GM23248 (cell line): ENCODE measurements around the gene LARP4B. TPM values are rescaled to one million over a fixed set of nuclear protein-coding genes. Genes with fewer than 3 reads are reported as not detected.

Experiments
- DNase-seq: peaks from one replicate; pipeline ENCODE4 v3.0.0-alpha.2; 2015
- H2AFZ ChIP-seq: fragments of 200-600 bp; sonication (generic); 2 replicates; pipeline ENCODE4 v1.6.1; 2016; ENCODE audit warnings: antibody characterized with exemption
- H3F3A ChIP-seq: fragments of 200-600 bp; sonication (generic); 2 replicates; pipeline ENCODE4 v1.6.1; 2016; ENCODE audit warnings: mild to moderate bottlenecking, antibody characterized with exemption, mixed run types; ENCODE audit not compliant: insufficient read depth
- H3K27ac ChIP-seq: fragments of 200-600 bp; sonication (generic); 2 replicates; pipeline ENCODE4 v1.5.1; 2016; ENCODE audit warnings: mild to moderate bottlenecking
- H3K27me3 ChIP-seq: fragments of 200-600 bp; sonication (generic); replicated peaks from 2 replicates; pipeline ENCODE4 v1.6.1; 2016; ENCODE audit warnings: mild to moderate bottlenecking; ENCODE audit not compliant: insufficient read depth
- H3K36me3 ChIP-seq: fragments of 200-600 bp; sonication (generic); 2 replicates; pipeline ENCODE4 v1.6.1; 2016; ENCODE audit warnings: low read depth, mild to moderate bottlenecking
- H3K4me1 ChIP-seq: fragments of 200-600 bp; sonication (generic); 2 replicates; pipeline ENCODE4 v1.6.1; 2016; ENCODE audit warnings: mild to moderate bottlenecking; ENCODE audit not compliant: insufficient read depth
- H3K4me2 ChIP-seq: fragments of 200-600 bp; sonication (generic); one replicate; pipeline ENCODE4 v1.6.1; 2016; ENCODE audit warnings: mild to moderate bottlenecking; ENCODE audit not compliant: unreplicated experiment
- H3K4me3 ChIP-seq: fragments of 200-600 bp; sonication (generic); 2 replicates; pipeline ENCODE4 v1.5.1; 2016; ENCODE audit warnings: mild to moderate bottlenecking
- H3K79me2 ChIP-seq: fragments of 200-600 bp; sonication (generic); 2 replicates; pipeline ENCODE4 v1.6.1; 2016; ENCODE audit warnings: mild to moderate bottlenecking; ENCODE audit not compliant: insufficient read depth
- H3K9ac ChIP-seq: fragments of 200-600 bp; sonication (generic); 2 replicates; pipeline ENCODE4 v1.6.1; 2016; ENCODE audit warnings: mild to moderate bottlenecking
- H3K9me2 ChIP-seq: fragments of 200-600 bp; sonication (generic); 2 replicates; pipeline ENCODE4 v1.6.1; 2016; ENCODE audit warnings: mixed run types, mild to moderate bottlenecking, moderate library complexity; ENCODE audit not compliant: insufficient read depth
- H3K9me3 ChIP-seq: fragments of 200-600 bp; sonication (generic); one replicate; pipeline ENCODE4 v1.6.1; 2017; ENCODE audit warnings: low read depth
- H4K20me1 ChIP-seq: fragments of 200-600 bp; sonication (generic); 2 replicates; pipeline ENCODE4 v1.6.0; 2016; ENCODE audit not compliant: insufficient read depth
- EZH2 ChIP-seq: fragments of 200-600 bp; sonication (generic); IDR thresholded peaks from 2 replicates; pipeline ENCODE4 v1.6.1; 2018; ENCODE audit warnings: antibody characterized with exemption, mild to moderate bottlenecking; ENCODE audit not compliant: insufficient read depth, poor library complexity, severe bottlenecking
- EZH2phosphoT487 ChIP-seq: fragments of 200-600 bp; sonication (generic); IDR thresholded peaks from 2 replicates; pipeline ENCODE4 v1.6.1; 2018; ENCODE audit warnings: antibody characterized with exemption, moderate library complexity, mild to moderate bottlenecking, low read depth; ENCODE audit not compliant: insufficient read depth
- WGBS, 2 experiments: methylation state at CpG; one replicate each; pipeline ENCODE4 v1.1.6; 2015 to 2017; ENCODE audit warnings: low lambda C conversion rate in 2 of 2, low coverage in 1 of 2; ENCODE audit errors: missing lambda C conversion rate in 2 of 2; 5-methylcytosine and 5-hydroxymethylcytosine counted together
- in situ Hi-C: fragments of 300-500 bp; cut with MboI; formaldehyde crosslinking; loops from 2 replicates; pipeline ENCODE4 v1.15.0; 2020
- polyA plus RNA-seq: library from polyadenylated mRNA; unstranded; fragments of >200 nt; fragmentation: Nextera tagmentation; extraction: Ambion mirVana; gene quantifications from 2 replicates; pipeline ENCODE4 v1.2.1, GENCODE V29; 2016
- total RNA-seq: library from RNA; depleted of rRNA; stranded (reverse); fragments of >200 nt; shearing (Covaris generic); gene quantifications from 2 replicates; pipeline ENCODE4 v1.2.3, GENCODE V29; 2014; rRNA removed

LARP4B gene
- 30.8 and 31.9 TPM in 2 replicates for total RNA-seq
- 20.5 and 20.7 TPM in 2 replicates for polyA plus RNA-seq

GRCh38 chr10:931326-932318, at the start of gene LARP4B:
LARP4B (minus strand) TSS chr10:931705; CDS start chr10:885721, 45,984 bp downstream.
- DNase-seq, result peak; percentile 99
- no peak for TF ChIP-seq EZH2
- no peak for TF ChIP-seq EZH2phosphoT487
- Histone ChIP-seq H3K27ac (peak within 1 kb of the TSS; percentile 80), H2AFZ (0 out of 2 replicates have a peak within 1 kb of the TSS, but pooled peaks have one; percentile 6), H3K36me3 (no peaks in the 10 kb centered on the region), H3F3A (peaks cover 11% of the 10 kb centered on the region; the same call in 1 of the 2 replicates), H3K4me2 (peak within 1 kb of the TSS; percentile 98), H4K20me1 (peaks cover 23% of the 10 kb centered on the region), H3K4me3 (peak within 1 kb of the TSS; percentile 83), H3K9ac (peak within 1 kb of the TSS; percentile 98), H3K4me1 (peaks cover 15% of the 10 kb centered on the region), H3K9me2 (no peaks in the 10 kb centered on the region), H3K27me3 (no peaks in the 10 kb centered on the region), H3K9me3 (no peaks in the 10 kb centered on the region), H3K79me2 (peaks cover 44% of the 10 kb centered on the region)
- in situ Hi-C loops, result no loop called here
- 1 to 2% methylated on average over 26 to 75 of the region's 137 CpGs for WGBS, 2 experiments

- no peak overlapping the region for H3K27ac ChIP-seq
- DNase-seq, result no peak
- H3K79me2 ChIP-seq, result peaks cover 33% of the 10 kb centered on the region
- H3K9ac ChIP-seq, result no peak overlapping the region
- no peaks in the 10 kb centered on the region for H3K9me2 ChIP-seq
- H3K36me3 ChIP-seq, result no peaks in the 10 kb centered on the region
- no peaks in the 10 kb centered on the region for H4K20me1 ChIP-seq
- H3K4me2 ChIP-seq, result no peak overlapping the region
- TF ChIP-seq EZH2 (no peak), EZH2phosphoT487 (no peak)
- H2AFZ ChIP-seq, result no peak overlapping the region
- no peaks in the 10 kb centered on the region for H3K27me3 ChIP-seq
- no peaks in the 10 kb centered on the region for H3K4me1 ChIP-seq
- no peak overlapping the region for H3K4me3 ChIP-seq
- in situ Hi-C loops, result no loop called here
- H3K9me3 ChIP-seq, result no peaks in the 10 kb centered on the region
- peaks cover 1% of the 10 kb centered on the region; the same call in 1 of the 2 replicates for H3F3A ChIP-seq
- WGBS, 2 experiments, result 96% methylated on average over 5 of the region's 5 CpGs
These were observed 49.1 kb upstream of the LARP4B start for GRCh38 chr10:980468-981093.

GRCh38 chr10:978826-979421, 47.4 kb upstream of the LARP4B start:
- no peak overlapping the region for H3K4me3 ChIP-seq

GRCh38 chr10:976316-976715, 44.8 kb upstream of the LARP4B start:
- H3K9ac ChIP-seq, result no peak overlapping the region
- H3K36me3 ChIP-seq, result no peaks in the 10 kb centered on the region
- no peak overlapping the region for H3K27ac ChIP-seq
- TF ChIP-seq EZH2 (no peak), EZH2phosphoT487 (no peak)
- no peaks in the 10 kb centered on the region for H3K9me2 ChIP-seq
- no peaks in the 10 kb centered on the region for H3K27me3 ChIP-seq
- no peak for DNase-seq
- peaks cover 2% of the 10 kb centered on the region; the same call in 1 of the 2 replicates for H3K4me1 ChIP-seq
- no peaks in the 10 kb centered on the region for H3K79me2 ChIP-seq
- H3K4me3 ChIP-seq, result no peak overlapping the region
- no peak overlapping the region for H3K4me2 ChIP-seq
- in situ Hi-C loops, result no loop called here
- no peaks in the 10 kb centered on the region for H3K9me3 ChIP-seq
- H4K20me1 ChIP-seq, result no peaks in the 10 kb centered on the region
- WGBS, 2 experiments, result 94% methylated on average over 22 of the region's 22 CpGs
- H2AFZ ChIP-seq, result no peak overlapping the region
- H3F3A ChIP-seq, result no peaks in the 10 kb centered on the region

More at GRCh38 chr10:978826-979421, 47.4 kb upstream of the LARP4B start:
- H3K79me2 ChIP-seq, result peaks cover 16% of the 10 kb centered on the region
- H3K4me2 ChIP-seq, result no peak overlapping the region
- H4K20me1 ChIP-seq, result no peaks in the 10 kb centered on the region
- no peaks in the 10 kb centered on the region for H3K27me3 ChIP-seq
- peak; percentile 26 for DNase-seq
- in situ Hi-C loops, result no loop called here
- no peak for TF ChIP-seq EZH2phosphoT487
- TF ChIP-seq EZH2, result no peak
- no peaks in the 10 kb centered on the region for H3K36me3 ChIP-seq
- no peaks in the 10 kb centered on the region for H3K9me2 ChIP-seq
- no peaks in the 10 kb centered on the region for H3K4me1 ChIP-seq
- no peaks in the 10 kb centered on the region for H3F3A ChIP-seq
- H3K27ac ChIP-seq, result no peak overlapping the region
- no peak overlapping the region for H3K9ac ChIP-seq
- no peak overlapping the region for H2AFZ ChIP-seq
- WGBS, 2 experiments, result 90 to 91% methylated on average over 2 of the region's 2 CpGs
- H3K9me3 ChIP-seq, result no peaks in the 10 kb centered on the region
